Spleen (tissue), 7 donors: ENCODE measurements around the gene FLT4.

ENCODE experiments used
- POLR2A ChIP-seq, 3 donors: fragments of 450-650 bp; IDR thresholded peaks; one replicate each; pipeline ENCODE4 v1.5.1; 2017; ENCODE audit warnings: antibody characterized with exemption in 3 of 3, mild to moderate bottlenecking in 1 of 3
- POLR2AphosphoS5 ChIP-seq, 3 donors: sonication (generic); formaldehyde crosslinking; IDR thresholded peaks; one replicate each; pipeline ENCODE4 v1.5.1; 2017; ENCODE audit warnings: antibody characterized with exemption in 3 of 3
- TF ChIP-seq, protein P1 (sequence below), 11 experiments: fragments of 200-600 bp in 7 of 11; fragments of 450-650 bp in 4 of 11; sonication (generic) in 4 of 11; IDR thresholded peaks in 8 of 11; conservative IDR thresholded peaks in 3 of 11; 1 replicate in 7 of 11; 2 replicates in 4 of 11; pipeline versions ENCODE4 v1.4.0 to v1.8.0; 2016 to 2021; ENCODE audit warnings: antibody characterized with exemption in 11 of 11, inconsistent platforms in 4 of 11, mild to moderate bottlenecking in 1 of 11
- donor health status: DM: no; HTN: no; CAD: no; lungs with moderate emphysema.
- donor health status: DM: no; HTN: no; CAD: no.
- donor health status: DM: no; HTN: no; CAD: no.

DNA sequence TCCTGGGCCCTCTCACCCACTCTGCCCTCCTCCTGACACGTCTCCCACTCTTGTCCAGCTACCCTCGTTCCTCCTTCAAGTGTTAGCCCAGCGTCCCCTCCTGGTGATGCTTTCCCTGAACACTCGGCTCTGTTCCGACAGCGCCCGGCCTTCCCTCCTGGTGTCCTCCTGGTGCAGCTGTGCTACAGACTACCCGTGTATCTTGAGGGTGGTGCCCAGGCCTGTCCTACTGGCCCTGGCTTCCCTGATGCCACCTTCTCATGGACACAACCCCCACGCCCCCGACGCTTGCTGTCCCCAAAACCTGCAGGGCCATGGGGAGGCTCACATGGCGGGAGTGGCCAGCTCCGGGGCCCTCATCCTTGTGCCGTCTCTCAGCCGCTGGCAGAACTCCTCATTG is 36.7 kb downstream of the FLT4 start:
- TF ChIP-seq, protein P1, sequence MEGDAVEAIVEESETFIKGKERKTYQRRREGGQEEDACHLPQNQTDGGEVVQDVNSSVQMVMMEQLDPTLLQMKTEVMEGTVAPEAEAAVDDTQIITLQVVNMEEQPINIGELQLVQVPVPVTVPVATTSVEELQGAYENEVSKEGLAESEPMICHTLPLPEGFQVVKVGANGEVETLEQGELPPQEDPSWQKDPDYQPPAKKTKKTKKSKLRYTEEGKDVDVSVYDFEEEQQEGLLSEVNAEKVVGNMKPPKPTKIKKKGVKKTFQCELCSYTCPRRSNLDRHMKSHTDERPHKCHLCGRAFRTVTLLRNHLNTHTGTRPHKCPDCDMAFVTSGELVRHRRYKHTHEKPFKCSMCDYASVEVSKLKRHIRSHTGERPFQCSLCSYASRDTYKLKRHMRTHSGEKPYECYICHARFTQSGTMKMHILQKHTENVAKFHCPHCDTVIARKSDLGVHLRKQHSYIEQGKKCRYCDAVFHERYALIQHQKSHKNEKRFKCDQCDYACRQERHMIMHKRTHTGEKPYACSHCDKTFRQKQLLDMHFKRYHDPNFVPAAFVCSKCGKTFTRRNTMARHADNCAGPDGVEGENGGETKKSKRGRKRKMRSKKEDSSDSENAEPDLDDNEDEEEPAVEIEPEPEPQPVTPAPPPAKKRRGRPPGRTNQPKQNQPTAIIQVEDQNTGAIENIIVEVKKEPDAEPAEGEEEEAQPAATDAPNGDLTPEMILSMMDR (IDR thresholded peaks at IDR 0.05 in 8 of 11, conservative IDR thresholded peaks at IDR 0.05 in 3 of 11): no peak
- TF ChIP-seq POLR2AphosphoS5 (IDR thresholded peaks at IDR 0.05): no peak
- TF ChIP-seq POLR2A (IDR thresholded peaks at IDR 0.05): no peak
